Activated T-helper 1 cell treated with anti-CD3 and anti-CD28 coated beads, Interleukin-2, amount 50 U/mL, for 16 hours (primary cell): Measurements from ENCODE around the gene MOCS3.
"Not testable (repeated sequence)": the region's sequence is repeated elsewhere in the genome, so short reads cannot be mapped to it uniquely, and the experiment has no call there.

ENCODE experiments used
- DNase-seq, 2 donors: peaks; one replicate each; pipeline ENCODE4 v3.0.0-alpha.2; 2020; ENCODE audit warnings: low read depth in 1 of 2, low spot score in 1 of 2

Gene MOCS3

DNA sequence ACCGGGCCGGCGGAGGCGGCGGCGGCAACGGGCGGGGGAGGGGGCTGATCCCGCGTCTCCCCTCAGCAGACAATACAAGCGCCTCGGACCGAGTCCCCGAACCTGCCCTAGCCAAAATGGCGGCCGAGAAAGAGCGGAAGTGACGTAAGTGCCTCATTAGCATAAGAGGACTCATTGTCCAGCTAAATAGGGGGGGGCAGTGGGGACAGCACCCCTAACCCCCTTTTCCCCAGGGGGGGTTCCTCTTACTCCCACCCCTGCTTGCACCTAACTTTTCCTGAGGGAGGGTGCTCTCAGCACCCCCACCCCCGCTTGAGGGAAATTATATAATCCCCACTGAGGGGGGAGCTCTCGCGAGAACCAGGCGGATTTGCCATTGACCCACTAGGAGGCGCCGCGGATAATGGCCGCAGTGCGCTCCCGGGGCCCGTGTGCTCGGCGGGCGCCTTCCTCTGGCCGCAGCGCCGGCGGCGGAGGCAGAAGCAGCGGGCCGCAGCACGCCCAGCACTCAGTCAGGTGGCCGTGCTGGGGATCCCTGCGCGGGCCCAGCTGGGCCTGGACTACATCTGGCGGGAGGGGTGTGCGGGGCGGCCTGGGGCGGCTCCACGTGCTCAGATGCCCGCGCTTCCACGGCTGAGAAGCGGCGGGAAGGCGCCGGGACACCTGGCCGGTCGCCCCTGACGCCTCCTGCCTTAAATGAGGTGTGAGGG, 27.2 kb upstream of the MOCS3 start, which contains the start of gene ADNP:
TSS of gene ADNP (minus strand) at position 132 of the 710 bp plus-strand sequence. CDS start 27,441 bp downstream, outside the sequence.
- peak; percentile 68 to 73 for DNase-seq

DNA sequence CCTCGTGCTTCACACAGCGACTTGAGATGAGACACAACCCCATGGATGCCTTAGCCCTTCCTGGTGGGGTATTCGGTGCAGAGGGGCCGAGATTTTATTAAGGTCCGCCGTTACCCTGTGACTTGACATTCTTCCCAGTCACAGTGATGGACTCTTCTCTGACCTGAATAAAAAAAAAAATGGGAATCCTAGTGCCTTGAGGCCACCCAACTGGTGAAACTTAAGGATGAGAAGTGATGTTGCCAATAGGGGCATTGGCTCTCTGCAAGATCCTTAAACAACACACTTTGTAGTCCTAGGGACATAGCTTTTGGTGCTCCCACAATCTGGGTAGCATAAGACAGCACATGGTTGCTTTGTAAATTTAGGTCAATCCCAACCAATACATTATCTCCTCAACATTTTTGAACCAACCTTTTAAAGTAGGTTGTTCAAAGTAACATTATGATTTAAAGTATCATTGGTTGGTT, 26.6 kb upstream of the MOCS3 start:
- no peak for DNase-seq

DNA sequence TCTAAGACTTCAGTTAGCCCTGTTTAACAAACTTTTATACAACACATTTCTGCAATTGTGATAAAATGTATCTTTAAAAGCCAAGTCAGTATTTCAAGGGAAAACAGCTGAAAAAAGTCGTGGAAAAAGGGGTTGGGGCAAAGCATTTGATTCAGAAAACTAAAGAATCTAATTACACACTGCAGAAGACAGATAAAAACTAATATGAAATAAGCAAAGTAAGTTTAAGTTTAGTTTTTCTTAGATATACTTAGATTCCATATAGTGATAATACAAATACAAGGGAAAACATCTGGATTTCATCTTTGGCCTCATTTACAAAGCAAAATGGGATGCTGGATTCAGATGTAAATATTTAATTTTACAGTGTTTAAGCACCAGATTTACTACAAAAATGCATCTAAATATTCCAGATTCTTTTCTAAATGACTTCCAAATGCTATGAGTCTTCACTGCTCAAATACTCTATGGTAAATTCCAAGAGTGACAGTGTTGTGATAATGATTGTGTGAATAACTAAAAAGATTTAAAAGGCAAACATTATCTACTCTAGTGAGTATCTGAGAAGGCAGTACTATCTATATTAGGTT, 25.8 kb upstream of the MOCS3 start:
- DNase-seq: no peak

DNA sequence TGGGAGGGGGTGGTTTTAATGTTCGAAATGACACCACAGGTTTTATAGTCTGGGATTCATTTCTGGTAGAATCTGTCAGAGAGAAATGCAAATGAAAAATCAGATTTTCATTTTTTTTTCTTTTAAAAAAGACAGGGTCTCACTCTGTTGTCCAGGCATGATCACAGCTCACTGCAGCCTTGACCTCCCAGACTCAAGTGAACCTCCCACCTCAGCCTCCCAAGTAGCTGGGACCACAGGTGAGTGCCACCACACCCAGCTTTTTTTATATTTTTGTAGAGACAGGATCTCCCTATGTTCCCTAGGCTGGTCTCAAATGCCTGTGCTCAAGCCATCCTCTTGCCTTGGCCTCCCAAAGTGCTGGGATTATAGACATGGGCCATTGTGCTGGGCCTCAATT, 25.0 kb upstream of the MOCS3 start:
- DNase-seq: no peak

DNA sequence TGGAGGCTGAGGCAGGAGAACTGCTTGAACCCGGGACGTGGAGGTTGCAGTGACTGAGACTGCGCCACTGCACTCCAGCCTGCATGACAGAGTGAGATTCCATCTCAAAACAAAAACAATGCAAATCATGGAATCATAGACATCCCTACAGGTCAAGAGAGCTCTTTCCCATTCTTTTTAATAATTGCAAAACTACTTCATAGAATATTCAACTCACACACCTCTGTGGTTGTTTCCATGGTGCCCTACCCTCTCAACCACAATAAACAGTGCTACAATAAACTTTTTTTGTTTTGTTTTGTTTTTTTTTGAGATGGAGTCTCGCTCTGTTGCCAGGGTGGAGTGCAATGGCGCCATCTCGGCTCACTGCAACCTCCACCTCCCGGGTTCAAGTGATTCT, 15.5 kb upstream of the MOCS3 start:
- DNase-seq: no peak

DNA sequence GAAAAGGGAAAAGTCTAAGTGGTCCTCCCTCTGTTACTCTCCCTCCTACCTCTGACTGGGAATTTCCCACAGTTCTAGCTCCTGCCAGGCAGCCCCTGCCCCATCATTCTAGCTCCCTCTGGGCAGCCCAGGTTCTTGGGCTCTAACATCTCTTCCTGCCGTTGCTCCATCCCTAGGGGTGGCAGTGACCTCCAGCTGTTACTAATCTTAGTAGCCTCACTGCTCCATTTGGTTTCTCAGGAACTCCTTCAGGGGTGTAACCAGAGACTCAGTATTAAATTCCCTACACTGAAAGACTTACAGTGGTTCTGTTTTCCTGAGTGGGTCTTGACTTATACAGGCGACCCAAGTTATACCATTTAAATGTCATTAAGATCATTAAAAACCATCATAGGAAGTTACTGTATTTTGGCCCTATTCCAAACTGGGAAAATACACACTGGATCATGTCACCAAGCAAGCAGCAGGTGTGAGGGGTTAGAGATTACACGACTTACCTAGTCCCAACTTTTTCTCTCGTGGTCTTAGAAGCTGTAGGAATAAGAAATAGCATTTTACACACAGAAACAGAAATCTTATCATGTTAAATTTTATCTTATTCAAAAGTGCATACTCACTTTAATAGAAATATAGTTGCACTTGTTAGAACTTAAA, 10.4 kb upstream of the MOCS3 start:
- no peak for DNase-seq

DNA sequence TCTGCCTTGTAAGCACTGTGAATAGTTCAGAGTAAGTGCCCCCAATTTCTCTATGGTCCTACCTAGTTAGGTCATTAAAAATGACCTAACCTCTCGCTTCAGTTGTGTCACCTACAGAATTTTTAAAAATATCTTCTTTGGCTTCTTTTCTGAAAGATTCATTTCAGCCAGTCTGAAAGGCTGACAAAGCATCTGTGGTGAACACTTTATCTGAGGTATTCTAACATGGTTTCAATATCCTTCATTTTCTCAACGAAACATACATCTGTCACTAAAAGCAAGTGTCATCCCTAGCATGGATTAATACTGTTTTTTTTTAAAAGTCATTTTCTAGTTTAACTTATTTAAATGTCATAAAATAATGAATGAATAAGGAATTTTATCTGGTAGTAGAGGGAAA, 5.4 kb upstream of the MOCS3 start:
- DNase-seq: no peak

DNA sequence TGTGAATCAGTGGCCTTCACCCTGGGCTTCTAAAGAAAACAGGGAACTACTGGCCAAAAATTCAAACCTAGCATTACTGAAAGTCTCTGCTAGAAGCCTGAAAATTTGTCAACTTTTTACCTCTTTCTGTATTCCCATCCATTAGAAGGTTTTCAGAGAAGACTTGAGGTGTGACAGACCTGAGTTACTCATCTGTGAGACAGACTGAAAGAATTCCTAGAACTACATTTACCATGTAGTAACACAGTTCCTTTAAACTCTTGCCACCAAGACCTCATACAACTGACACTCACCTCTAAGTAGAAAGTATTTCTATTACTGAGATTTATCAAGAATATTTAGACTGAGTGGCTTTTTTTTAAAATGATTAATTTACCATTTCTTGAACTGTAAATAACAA, 4.8 kb upstream of the MOCS3 start:
- no peak for DNase-seq

DNA sequence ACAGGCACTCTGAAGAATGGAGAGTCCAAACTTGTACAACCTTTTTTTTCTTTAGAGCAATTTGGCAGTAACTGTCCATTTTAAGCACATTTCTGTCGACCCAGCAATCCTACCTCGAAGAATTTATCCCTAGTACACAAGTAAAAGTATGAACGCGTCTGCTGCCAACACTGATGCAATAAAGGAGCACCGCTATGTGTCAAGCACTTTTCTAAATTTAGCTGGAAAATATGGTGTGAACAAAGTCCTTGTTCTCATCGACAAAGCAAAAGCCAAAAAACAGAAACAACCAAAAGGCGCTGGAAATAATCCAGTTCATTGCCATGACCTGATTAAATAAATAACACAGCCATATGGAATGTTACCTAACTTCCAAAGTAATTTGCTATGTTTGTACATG, 1.3 kb upstream of the MOCS3 start:
- no peak for DNase-seq

DNA sequence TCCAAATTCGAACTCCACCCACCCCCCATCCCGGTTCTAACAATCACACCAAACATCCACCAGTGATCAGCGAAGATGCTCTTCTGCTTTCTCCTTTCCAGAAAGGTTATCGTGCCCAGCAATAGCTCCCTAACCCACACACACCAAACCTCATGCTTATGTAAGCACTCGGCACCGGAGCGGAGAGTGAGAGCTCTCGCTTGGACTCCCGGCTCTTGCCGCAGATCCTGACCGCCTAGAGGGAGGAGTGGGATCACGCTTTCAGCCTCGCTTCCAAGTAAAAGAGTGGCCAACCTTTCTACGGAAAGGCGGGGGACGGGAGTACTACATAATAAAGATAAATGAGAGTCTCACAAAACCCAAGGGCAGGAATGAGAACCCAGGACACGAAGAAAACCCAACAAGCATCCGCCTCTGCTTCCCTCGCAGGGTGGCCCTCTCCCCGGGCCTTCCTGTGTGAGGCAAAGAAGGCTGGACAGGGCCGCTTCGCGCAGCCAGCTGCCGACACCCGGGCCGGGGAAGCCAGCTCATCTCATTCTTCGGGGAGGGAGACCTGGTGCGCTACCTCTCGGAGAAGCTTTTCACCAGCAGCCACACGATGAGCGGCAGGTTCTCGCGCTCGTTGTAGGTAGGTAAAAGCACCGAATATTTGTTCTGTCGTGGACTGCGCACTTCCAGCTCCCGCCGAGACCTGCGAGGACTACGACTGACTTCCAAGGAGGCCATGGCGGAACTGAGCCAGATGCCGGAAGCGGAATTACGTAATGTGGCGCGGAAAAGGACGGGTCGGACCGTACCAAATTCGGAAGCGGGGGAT, 612 bp upstream of the MOCS3 start, which contains the start of gene DPM1:
TSS of gene DPM1 (minus strand) at position 735 of the 817 bp plus-strand sequence. CDS start at position 726, 9 bp downstream.
- DNase-seq: peak; percentile 77 to 78

DNA sequence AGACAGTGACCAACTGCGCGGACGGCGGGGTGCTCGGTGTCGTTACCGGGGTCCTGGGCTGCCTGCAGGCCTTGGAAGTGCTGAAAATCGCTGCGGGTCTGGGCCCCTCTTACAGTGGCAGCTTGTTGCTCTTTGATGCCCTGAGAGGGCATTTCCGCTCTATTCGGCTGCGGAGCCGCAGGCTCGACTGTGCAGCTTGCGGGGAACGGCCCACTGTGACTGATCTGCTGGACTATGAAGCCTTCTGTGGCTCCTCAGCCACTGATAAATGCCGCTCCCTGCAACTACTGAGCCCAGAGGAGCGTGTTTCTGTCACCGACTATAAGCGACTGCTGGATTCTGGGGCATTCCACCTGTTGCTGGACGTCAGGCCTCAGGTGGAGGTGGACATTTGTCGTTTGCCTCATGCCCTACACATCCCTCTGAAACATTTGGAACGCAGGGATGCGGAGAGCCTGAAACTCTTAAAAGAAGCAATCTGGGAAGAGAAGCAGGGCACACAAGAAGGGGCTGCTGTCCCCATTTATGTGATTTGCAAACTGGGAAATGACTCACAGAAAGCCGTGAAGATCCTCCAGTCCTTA, 1.0 kb downstream of the MOCS3 start:
- DNase-seq: no peak

DNA sequence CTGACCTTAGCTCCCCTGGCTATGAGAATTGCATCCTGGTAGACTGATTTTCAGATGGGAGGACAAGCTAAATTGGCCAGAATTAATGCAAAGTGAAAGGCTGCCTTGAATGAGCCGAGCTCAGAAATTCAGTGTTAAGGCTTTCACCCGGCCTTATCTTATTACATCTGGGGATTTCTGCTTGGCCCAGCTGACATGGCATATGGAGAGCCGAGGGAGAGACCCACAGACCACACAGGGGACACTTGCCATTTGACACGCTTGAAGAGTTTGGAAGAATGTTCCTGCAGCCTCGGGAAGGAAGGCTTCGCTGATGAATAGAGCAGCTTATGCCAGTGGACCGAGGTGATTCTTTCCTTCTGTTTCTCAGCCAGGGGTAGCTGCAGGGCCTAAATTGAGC, 9.0 kb downstream of the MOCS3 start:
- no peak for DNase-seq

DNA sequence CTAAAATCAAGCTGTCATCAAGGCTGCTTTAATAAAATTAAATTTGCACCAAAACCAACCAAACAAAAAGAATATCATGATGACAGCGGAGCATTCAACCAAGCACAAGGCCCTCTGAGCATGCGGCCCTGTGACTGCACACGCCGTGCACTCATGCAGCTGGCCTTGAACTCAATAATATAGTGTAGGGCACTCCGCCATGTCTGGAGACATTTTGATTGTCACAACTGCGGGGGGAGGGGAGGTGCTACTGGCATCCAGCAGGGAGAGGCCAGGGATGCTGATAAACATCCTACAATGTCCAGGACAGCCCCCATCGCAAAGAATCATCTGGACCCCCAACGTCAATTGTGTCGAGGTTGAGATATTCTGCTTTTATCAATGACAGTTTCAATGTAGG, 9.7 kb downstream of the MOCS3 start:
- DNase-seq: no peak

DNA sequence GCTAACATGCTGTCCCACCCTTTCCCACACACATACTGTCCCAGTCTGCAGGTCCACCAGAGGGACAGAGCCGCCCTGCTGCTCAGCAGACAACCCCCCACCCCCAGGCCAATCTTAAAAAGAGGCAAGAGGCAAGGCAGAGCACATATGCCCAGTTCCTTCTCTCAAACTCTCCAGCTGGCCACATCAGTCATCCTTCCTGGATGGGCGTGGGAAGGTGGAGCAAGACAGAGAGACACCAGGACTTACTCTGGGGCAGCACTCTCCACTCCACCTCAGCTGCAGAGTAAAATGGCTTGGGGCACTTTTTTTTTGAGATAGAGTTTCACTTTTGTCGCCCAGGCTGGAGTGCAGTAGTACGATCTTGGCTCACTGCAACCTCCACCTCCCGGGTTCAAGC, 10.8 kb downstream of the MOCS3 start:
- no peak for DNase-seq

DNA sequence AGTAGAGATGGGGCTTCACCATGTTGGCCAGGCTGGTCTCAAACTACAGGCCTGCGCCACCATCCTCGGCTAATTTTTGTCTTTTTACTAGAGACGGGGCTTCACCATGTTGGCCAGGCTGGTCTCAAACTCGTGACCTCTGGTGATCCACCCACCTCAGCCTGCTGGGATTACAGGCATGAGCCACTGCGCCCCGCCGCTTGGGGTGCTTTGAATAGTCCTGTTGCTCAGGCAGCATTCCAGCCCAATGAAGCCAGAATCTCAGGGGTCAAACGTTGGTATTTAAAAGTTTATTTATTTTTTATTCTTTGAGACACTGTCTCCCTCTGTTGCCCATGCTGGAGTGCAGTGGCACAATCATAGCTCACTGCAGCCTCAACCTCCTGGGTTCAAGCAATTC, 11.3 kb downstream of the MOCS3 start:
- no peak for DNase-seq

DNA sequence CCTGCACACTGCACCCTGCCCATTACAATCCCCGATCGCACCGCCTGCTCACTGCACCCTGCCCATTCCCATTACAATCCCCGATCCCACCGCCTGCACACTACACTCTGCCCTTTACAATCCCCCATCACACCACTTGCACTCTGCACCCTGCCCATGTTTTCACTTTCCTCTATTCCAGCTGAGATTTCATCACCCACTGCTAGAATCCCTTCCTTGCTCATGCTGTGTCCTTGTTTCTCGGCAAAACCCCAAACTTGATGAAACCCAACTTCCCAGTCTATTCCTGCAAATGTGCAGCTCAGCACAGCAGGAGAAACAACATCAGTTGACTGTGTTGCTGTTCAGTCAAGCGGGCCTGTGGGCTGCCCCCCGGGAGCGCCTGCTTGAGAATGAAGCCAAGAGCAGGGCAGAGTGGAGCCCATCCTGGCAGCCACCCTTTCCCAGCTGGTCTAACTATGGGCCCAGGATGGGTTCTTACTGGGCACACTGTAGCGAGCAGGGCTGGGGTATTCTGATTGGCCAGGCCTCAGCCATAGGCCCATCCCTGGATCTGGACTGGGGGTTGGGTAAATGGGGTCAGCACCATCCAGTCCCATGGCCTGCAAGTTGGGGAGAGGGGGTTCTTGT, 17.2 kb downstream of the MOCS3 start:
- no peak for DNase-seq

DNA sequence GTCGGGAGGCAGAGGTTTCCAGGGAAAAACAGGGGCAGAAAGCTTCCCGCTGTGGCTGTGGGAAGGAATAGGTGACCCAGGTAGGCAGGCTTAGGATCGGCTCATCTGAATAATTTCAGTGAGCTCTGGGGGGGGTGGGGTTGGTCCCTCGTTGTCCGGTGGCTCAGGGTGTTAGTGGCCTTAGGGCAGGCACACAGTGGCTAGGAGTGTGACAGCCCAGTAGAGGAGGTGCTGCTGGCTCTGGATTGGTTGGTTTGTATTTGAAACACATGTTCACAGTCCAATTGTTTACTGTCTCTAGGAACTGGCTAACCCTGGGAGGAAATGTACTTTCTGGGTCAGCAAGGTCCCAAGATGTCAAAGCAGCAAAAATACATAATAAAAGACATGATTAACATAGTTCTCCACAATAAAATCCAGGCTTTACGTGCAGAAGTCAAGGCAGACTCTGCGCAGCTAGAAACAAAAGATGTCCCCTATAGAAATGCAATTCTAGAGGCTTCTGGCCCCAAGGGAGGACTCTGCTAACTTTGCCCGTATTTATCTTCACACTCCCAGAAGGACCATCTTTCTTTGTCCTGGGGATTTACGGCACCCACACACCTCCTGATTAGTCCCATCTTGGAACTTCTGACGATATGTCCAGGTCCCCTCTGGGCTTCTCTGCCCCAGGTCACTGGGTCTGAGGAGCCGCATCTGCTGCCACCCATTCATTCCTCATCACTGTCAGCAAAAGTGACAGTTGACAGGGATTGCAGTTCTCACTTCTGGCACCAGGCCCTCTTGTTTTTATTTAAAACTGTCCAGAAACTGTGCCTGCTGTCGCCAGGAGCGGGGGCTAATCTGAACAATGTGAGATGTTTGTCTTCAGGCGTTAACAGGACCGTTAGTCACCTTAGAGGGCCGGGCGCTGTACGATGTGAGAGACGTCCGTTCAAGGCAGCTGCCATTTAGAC, 18.7 kb downstream of the MOCS3 start:
- no peak for DNase-seq

DNA sequence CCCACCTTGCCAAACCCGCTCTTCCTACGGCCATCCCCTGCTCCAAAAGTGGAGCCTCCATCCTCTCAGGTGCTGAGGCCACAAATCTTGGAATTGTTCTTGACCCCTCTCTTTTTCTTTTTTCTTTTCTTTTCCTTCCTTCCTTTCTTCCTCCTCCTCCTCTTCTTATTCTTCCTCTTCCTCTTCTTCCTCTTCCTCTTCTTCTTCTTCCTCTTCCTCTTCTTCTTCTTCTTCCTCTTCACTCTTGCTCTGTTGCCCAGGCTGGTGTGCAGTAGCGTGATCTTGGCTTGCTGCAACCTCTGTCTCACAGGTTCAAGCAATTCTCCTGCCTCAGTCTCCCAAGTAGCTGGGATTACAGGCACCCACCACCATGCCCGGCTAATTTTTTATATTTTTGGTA, 19.9 kb downstream of the MOCS3 start:
- DNase-seq: not testable (repeated sequence)

DNA sequence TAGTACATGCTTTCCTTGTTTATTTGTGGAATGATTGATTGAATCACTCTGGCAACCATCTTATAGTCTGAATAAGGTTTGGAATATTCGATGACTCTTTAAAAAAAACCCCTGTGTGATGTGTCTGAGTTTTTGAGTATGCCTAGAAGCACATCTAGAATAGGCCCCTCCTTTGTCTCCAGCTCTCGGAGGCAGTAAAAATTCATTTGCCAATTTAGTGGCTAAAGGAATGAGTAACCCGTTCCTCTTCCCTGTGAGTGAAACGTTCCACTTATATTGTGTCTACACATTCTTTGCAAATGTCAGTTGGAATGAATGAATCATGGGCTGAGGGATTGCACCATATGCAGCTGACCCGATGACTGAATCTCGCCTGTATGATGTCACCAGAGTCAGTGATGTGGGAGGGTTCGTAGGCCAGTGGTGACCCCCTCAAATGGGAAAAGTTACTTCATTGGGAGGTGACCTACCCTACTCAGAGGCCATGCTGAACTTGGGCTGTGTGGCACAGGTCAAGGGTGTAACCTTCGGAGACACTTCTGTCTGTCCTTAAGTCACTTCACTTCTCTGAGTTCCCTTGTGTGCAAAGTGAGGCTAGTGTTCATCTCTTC, 21.6 kb downstream of the MOCS3 start:
- DNase-seq: no peak
